Measurements from ENCODE around the gene LGI1. TPM values are rescaled to one million over a fixed set of nuclear protein-coding genes. Genes with fewer than 3 reads are reported as not detected.

LGI1 gene
- total RNA-seq, 3 donors from 2014 or later: 0.15 to 0.48 TPM; not detected in 1

DNA sequence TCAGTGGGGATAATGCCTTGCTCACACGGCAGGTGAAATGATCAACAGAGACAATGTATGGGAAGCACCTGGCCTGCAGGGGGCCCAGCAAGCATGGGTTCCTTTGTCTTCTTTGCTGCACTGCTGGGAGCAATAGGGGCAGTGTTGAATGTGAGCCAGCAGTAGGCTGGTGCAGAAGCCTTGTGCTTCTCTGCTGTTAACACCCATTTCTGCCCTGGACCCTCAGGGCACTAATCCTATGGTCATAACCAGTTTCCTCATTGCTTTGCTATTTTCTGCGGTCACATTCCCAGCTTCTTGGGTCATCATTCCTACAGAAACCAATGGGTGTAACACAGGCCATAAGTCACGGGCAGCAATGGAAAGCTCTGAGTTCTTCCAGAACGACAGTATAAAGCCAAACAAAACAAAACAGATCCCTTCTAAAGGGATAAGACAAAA lies 10.9 kb upstream of the LGI1 start:
- Histone ChIP-seq H3K9me3 (no peaks in the 10 kb centered on the region), H3K4me1 (no peaks in the 10 kb centered on the region), H3K27ac (peak overlapping the region in 1 of 2 donors; percentile 45), H3K36me3 (no peaks in the 10 kb centered on the region), H3K27me3 (no peaks in the 10 kb centered on the region), H3K4me3 (no peak overlapping the region)
- no peak for TF ChIP-seq POLR2A (IDR thresholded peaks at IDR 0.05)
- TF ChIP-seq, protein P1, sequence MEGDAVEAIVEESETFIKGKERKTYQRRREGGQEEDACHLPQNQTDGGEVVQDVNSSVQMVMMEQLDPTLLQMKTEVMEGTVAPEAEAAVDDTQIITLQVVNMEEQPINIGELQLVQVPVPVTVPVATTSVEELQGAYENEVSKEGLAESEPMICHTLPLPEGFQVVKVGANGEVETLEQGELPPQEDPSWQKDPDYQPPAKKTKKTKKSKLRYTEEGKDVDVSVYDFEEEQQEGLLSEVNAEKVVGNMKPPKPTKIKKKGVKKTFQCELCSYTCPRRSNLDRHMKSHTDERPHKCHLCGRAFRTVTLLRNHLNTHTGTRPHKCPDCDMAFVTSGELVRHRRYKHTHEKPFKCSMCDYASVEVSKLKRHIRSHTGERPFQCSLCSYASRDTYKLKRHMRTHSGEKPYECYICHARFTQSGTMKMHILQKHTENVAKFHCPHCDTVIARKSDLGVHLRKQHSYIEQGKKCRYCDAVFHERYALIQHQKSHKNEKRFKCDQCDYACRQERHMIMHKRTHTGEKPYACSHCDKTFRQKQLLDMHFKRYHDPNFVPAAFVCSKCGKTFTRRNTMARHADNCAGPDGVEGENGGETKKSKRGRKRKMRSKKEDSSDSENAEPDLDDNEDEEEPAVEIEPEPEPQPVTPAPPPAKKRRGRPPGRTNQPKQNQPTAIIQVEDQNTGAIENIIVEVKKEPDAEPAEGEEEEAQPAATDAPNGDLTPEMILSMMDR (IDR thresholded peaks at IDR 0.05): no peak
- peak in 1 of 3 donors; percentile 43 for TF ChIP-seq POLR2AphosphoS5 (IDR thresholded peaks at IDR 0.05)
- DNase-seq (ENCODE audit: low spot score in 2 of 2): peak in 1 of 2 donors; percentile 58
- intact Hi-C loops (cut with DNase I; ENCODE audit: low total_unique reads): no loop called here

GRCh38 chr10:93749218-93749799 lies 8.4 kb upstream of the LGI1 start:
- Histone ChIP-seq H3K27me3 (no peaks in the 10 kb centered on the region), H3K4me1 (no peaks in the 10 kb centered on the region), H3K36me3 (no peaks in the 10 kb centered on the region), H3K27ac (no peak overlapping the region), H3K4me3 (no peak overlapping the region), H3K9me3 (no peaks in the 10 kb centered on the region)
- TF ChIP-seq POLR2A (IDR thresholded peaks at IDR 0.05): no peak
- TF ChIP-seq, protein P1 (IDR thresholded peaks at IDR 0.05): no peak
- TF ChIP-seq POLR2AphosphoS5 (IDR thresholded peaks at IDR 0.05): no peak
- no peak for DNase-seq (ENCODE audit: low spot score in 2 of 2)
- intact Hi-C loops (cut with DNase I; ENCODE audit: low total_unique reads): no loop called here

- H3K36me3 ChIP-seq: no peaks in the 10 kb centered on the region
- H3K27ac ChIP-seq: no peak overlapping the region
- H3K27me3 ChIP-seq: no peaks in the 10 kb centered on the region
- no peak overlapping the region for H3K4me3 ChIP-seq
- no peak for DNase-seq (ENCODE audit: low spot score in 2 of 2)
- H3K9me3 ChIP-seq: no peaks in the 10 kb centered on the region
- TF ChIP-seq POLR2A (IDR thresholded peaks at IDR 0.05) (no peak), POLR2AphosphoS5 (IDR thresholded peaks at IDR 0.05) (no peak)
- TF ChIP-seq, protein P1 (IDR thresholded peaks at IDR 0.05): no peak
- intact Hi-C loops (cut with DNase I; ENCODE audit: low total_unique reads): no loop called here
- no peaks in the 10 kb centered on the region for H3K4me1 ChIP-seq
These were observed 6.6 kb upstream of the LGI1 start for GRCh38 chr10:93751124-93751523.

DNA sequence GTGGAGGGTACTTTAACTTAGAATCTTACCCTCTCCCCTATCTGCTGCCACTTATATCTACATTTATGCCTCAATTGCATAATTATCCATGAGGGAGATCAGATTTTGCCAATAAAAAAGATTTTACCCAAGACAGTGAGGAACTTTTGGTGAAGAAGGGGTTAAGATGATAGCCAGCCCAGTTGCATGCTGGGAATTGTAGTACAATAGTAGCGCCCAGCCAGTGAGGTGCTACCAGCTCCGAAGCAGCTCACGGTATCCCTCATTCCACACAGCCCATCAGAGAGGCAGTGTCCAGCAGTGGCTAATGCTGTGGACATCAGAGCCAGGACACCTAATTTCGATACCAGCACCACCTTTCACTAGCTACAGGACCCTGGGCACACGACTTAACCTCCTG lies 5.9 kb upstream of the LGI1 start:
- H3K27me3 ChIP-seq: no peaks in the 10 kb centered on the region
- no peaks in the 10 kb centered on the region for H3K9me3 ChIP-seq
- intact Hi-C loops (cut with DNase I; ENCODE audit: low total_unique reads): no loop called here
- H3K27ac ChIP-seq: no peak overlapping the region
- no peak for TF ChIP-seq POLR2AphosphoS5 (IDR thresholded peaks at IDR 0.05)
- TF ChIP-seq POLR2A (IDR thresholded peaks at IDR 0.05): no peak
- TF ChIP-seq, protein P1 (IDR thresholded peaks at IDR 0.05): no peak
- no peaks in the 10 kb centered on the region for H3K4me1 ChIP-seq
- no peaks in the 10 kb centered on the region for H3K36me3 ChIP-seq
- no peak for DNase-seq (ENCODE audit: low spot score in 2 of 2)
- peak overlapping the region in 2 of 3 donors; percentile 24 to 53 for H3K4me3 ChIP-seq

DNA sequence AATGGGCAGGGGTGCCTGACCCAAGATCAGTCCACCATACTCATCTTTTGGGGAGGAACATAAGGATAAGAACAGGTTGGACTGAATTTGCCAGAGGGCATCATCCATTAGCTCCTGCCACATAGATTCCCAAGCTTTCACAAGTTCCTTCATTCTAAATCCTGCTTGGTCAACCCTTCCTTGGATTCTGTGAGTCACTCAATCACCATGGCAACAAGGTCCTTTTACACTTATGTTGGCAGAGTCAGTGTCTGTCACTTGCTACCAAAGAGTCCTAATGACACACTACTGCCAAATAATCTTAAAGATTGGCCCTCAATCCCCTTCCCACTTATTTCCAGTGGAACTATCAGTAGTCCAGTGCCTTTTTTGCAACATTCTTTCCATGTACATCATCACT lies 5.0 kb upstream of the LGI1 start:
- Histone ChIP-seq H3K27ac (no peak overlapping the region), H3K4me1 (no peaks in the 10 kb centered on the region), H3K36me3 (no peaks in the 10 kb centered on the region), H3K9me3 (no peaks in the 10 kb centered on the region), H3K27me3 (no peaks in the 10 kb centered on the region), H3K4me3 (no peak overlapping the region)
- intact Hi-C loops (cut with DNase I; ENCODE audit: low total_unique reads): no loop called here
- TF ChIP-seq POLR2AphosphoS5 (IDR thresholded peaks at IDR 0.05): no peak
- TF ChIP-seq, protein P1 (IDR thresholded peaks at IDR 0.05): no peak
- TF ChIP-seq POLR2A (IDR thresholded peaks at IDR 0.05): no peak
- no peak for DNase-seq (ENCODE audit: low spot score in 2 of 2)

Measured in breast epithelium (tissue), 4 donors.